Measurements from ENCODE around the gene ANTKMT.
"Not testable (repeated sequence)": the region's sequence is repeated elsewhere in the genome, so short reads cannot be mapped to it uniquely, and the experiment has no call there.

Gene ANTKMT

DNA sequence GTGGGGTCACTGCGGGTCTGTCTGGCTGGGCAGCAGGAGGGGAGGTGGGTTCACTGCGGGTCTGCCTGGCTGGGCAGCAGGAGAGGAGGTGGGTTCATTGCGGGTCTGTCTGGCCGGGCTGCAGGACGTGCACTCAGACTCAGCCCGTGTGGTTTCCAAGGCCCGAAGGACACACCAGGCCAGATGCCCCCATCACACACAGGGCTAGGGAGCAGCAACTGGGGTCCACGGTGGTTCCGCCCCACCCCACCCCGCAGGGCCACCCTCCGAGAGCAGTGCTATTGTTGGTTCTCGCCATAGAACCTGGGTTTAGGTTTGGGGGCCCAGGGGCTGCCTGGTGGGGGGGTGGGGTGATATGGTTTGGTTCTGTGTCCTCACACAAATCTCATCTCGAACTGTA is 25.7 kb downstream of the ANTKMT start:
- DNase-seq, result no peak

DNA sequence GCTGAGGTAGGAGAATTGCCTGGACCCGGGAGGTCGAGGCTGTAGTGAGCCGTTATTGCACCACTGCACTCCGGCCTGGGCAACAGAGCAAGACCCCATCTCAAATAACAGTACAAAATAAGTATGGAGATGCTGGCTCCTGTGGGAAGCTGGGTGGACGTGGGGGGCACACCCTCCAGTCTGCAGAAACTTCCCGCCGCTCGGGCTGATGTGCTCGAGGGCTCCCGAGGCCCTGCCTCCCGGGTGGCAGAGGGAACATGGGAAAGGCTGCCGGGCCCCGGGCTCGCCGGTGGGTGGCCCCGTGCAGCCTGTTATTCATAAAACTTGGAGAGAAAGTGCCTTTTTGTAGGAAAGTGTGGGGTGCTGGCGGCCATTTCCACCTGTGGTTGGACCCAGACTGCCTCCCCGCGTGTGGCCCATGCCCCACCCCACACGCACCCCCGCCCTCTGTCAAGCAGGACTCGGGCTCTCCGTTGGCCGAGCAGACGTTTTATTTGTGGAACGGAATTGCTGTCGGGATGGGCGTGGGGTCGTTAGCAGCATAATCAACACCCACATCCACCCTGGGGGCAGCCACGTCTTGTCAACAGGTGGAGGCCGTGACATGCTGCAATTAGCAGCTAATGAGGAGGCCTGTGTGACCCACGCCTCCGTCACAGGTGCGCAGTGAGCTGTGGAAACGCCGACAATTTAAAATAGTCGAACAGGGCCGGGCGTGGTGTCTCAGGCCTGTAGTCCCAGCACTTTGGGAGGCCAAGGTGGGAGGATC is 27.2 kb downstream of the ANTKMT start:
- DNase-seq, result no peak

DNA sequence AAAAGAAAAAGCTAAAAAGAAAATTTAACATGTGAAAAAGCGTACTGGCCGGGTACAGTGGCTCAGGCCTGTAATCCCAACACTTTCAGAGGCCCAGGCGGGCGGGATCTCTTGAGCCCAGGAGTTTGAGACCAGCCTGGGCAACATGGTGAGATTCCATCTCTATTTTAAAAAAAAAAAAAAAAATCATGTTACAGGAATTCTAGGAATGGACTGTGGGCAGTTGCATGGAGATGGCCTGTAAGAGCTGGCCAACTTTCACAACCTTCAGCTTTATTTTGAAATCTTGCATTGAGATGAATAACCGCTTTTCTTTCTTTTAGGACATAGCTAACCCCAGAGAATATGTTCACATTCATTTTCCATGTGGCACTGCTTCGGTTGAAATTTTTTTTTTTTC is 28.1 kb downstream of the ANTKMT start:
- no peak for DNase-seq

DNA sequence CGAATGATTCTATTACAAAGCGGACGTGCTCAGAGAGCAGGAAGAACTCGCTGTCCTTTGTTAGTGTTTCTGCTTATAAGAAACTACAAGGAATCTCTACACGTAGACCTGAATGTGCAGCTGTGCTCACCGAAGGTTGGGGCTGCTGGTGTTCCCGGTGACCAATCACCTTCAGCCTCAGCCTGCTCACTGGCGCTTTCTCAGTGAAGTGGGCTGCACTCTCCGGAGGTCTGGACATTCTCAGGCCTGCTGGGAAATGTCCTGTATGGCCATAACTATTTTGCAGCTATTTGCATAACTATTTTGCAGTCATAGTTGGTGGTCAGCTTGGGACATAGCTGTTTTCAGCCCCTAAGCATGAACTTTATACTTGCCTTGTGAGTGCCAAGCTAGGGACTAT is 29.5 kb downstream of the ANTKMT start:
- no peak for DNase-seq

DNA sequence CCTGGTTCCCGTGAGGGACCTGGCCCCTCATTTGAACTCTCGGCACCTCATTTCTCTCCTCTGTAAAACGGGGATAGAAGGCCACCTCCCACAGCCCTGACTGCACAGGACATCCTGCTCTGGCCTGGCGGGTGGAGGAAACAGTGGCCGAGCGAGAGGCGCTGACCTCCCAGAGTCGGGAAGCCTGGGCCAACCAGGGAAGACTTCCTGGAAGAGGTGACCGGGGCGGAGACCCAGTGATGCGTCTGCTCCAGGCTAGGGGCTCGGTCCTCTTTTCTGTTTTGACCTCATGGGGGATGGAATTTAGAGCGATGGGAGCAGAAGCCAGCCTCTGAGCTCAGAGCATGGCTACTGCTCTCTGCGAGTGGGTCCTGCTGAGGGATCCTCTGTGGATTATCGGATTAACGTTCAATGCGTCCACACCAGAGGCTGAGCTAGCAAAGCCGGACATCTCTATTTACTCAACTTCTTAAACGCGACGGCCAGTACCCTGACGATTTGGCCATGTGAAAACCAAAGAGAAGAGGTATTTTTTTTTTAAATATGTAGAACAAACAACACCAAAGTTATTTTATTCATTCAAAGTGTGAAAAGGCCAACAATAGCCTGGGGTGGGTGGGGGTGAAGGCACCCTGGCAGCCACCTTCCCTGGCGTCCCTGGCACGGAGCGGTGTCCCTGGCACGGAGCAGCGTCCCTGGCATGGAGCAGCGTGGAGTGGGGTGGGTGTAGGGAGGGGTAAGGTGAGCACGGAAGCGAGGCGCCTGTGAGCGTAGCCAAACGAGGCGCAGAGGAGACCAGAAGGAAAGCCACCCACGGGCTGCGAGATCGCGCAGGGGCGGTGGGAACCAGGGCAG is 30.4 kb downstream of the ANTKMT start:
- DNase-seq, result no peak

DNA sequence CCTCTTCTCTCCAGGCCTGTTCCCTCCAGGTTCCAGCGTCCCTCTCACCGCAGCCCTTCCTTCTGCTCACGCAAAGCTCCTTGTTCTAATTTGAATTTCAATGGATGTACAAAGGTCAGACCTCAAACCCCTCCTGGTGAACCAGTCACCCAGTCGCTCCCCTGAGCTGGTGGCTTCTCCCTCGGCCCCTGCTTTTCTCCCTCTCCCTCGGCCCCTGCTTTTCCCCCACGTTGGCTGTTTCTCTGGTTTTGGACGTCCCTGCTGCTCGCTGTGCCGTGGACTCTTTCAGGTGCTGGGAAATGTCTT is 31.0 kb downstream of the ANTKMT start:
- DNase-seq, result no peak

DNA sequence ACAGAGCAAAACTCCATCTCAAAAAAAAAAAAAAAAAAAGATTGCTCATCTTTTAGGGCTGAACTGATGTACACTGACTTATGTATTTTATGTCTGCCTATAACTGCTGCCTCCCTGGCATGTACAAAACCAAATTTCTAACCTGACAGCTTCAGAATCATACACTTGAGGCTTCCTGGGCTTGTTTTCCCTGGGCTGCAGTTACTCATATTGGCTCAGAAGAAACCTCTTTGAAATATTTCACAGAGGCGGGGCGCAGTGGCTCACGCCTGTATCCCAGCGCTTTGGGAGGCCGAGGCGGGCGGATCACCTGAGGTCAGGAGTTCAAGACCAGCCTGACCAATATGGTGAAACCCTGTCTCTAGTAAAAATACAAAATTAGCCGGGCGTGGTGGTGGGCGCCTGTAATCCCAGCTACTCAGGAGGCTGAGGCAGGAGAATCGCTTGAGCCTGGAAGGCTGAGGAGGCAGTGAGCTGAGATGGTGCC is 33.2 kb downstream of the ANTKMT start:
- not testable (repeated sequence) for DNase-seq

DNA sequence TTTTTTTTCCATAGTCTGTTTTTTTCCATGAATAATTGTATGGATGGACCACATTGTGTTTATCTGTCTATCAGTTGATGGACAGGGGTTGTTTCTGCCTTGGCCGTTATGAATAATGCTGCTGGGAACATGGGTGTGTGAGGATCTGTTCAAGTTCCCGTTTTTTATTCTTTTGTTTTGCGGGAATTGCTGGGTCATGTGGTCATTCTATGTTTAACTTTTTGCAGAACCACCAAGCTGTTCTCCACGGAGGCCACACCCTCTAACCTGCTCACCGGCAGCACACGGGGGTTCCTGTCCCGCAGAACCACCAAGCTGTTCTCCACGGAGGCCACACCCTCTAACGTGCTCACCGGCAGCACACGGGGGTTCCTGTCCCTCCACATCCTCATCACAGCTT is 33.7 kb downstream of the ANTKMT start:
- no peak for DNase-seq

DNA sequence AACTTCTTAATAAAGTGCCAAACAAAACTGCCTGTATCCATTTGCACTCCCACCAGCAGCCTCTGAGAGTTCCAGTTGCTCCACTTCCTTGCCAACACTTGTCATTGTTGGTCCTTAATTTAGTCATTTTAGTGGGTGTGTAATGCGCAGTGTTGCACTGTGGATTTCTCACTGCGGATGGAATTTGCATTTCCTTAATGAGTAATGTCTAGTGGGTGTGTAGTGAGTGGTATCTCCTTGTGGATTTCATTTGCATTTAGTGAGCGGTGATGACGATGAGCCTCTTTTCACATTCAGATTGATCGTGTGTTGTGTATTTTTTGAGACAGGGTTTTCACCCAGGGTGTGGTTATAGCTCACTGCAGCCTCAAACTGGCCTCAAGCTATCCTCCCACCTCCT is 35.5 kb downstream of the ANTKMT start:
- no peak for DNase-seq

DNA sequence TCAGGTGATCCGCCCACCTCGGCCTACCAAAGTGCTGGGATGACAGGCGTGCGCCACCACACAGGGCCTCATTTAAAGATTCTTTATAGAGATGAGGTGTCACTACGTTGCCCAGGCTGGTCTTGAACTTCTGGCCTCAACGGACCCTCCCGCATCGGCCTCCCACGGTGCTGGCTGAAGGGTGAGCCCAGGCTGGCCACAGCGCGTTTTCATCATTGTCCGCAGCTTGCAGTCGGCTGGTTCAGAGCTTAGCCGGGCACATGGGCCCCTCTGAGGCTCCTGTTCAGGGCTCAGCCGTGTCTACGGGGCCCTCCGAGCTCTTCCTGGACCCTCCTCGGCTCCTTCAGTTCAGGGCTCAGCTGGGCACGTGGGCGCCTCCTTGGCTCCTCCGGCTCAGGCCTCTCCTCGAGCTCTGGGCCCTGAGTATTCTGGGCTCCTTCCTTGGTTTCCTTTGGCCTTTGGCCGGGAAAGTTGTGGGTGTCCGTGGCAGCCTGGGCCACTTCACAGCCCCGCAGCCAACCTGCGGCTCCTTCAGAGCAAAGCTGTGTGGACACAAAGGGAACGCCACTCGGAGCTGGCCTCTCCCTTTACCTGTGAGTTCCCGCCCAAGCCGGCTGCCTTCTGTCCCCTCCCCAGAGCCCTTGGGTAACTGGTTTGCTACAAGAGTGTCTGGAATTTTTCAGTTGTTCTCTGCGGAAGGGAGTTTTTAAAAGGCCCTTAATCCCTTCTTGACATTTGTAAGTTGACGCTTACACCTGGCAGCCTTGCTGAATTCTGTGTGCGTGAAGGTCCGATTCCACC is 38.4 kb downstream of the ANTKMT start:
- DNase-seq, result no peak

DNA sequence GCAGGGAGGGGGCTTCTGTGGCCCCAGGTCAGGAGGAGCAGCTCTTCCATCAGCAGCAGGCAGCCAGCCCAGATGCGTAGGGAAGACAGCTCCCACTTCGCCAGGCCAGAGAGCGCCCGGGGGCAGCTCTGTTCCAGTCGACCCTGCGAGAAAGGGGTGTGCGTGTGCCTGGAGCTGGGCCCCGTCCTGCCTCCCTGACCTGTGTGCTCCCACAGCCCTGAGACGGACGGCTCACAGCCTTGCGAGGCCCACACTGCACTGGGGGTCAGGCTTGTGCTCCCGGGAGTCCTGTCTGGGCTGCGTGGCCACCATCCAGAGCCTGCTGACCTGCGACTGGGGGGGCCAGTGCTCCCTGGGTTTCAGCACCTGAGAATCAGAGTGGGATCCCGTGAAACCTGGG is 39.1 kb downstream of the ANTKMT start:
- DNase-seq, result no peak

DNA sequence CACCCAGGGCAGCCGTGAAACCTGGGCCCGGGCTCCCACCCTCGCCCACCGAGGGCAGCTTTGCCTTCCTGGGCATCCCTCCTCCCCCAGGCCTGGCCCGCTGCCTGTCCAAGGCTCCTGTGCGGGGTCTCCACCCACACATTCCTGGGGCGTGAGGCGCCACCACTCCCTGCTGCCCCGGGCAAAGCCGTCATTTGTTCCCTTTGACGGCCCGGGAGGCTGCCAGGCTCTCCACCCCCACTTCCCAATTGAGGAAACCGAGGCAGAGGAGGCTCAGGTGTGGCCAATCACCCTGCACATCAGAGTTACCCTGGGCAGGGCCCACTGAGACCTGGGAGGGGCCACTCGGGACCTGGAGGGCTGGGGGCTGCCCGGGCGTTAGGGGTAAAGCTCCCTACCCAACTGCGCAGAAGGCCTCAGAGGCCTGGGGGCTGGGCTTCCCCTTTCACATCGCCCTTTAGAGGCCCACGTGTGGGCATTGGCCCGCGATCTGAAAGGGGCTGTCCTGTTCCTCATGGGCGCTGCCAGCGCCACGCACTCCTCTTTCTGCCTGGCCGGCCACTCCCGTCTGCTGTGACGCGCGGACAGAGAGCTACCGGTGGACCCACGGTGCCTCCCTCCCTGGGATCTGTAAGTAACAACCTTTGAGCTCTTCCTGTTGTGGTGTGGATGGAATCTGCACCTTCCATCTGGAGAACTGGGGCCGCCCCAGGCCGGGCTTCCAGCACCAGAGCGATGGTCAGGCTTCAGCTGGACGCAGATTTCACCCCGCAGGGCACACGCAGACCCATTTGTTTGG is 39.8 kb downstream of the ANTKMT start, which contains the start of gene MSLN:
TSS of gene MSLN (plus strand) at position 190 of the 799 bp plus-strand sequence. CDS start 1,947 bp downstream, outside the sequence.
- DNase-seq, result no peak

DNA sequence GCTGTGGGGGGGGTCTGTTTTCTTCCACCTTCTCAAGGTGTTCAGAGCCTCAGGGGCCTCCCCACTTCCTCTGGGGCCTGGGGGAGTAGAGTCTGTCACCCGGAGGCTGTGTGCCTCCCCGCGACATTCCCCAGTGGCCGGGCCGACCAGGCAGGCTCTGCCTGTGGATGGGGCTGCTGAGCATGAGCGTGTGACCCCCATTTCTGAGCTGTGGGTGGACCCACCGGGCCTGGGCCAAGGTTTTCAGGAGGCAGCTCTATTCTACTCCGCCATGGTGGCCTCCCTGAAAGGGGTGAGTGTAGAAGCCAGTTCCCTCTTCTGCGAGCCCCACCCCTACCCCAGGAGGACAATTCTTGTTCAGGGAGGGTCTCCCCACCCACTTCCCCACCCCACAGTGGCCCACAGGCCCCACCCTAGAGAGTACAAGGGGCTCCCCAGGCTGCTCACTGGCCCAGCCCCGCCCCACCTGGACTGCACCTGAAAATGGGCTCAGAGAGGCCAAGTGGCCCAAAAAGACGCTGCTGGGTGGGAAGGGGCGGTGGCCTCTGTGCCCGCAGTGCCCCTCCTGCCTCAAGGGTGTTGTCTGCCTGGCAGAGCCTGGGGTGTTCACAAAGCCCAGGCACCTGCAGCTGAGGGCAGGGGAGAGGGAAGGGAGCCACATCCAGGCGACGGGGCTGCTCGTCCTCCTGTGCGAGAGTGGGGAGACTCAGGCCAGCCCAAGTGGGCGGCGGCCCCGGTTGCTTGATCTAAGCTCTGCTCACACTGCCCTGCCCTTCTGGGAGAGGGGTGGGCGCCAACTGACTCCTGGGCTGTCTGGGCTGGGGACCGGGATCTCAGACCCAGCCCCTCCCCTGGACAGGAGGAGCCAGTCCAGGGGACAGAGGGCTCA is 40.9 kb downstream of the ANTKMT start:
- DNase-seq, result no peak

DNA sequence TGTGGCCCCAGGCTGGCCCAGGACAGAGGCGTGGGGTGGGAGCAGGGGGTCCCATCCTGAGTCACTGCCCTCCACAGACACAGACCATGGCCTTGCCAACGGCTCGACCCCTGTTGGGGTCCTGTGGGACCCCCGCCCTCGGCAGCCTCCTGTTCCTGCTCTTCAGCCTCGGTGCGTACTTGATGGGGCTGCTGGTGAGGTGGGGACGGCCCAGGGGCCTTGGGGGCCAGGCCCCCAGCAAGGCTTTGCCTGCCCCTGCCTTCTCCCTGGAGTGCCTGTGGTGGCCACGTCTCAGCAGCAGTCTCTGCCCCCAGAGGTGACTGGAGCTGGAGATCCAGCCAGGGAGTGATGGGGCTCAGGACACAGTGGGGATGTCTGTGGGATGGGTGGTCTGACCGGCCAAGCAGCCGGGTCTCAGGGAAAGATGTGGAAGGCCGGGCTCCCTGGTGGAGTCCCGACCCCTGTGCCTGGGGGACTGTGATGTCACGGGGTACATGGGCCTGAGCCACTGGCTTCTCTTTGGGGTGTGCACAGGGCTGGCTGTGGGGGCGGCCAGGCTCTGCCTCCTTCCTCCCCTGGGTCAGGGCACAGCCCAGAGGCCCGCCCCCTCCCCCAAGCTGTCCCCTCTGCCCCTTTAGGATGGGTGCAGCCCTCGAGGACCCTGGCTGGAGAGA is 41.8 kb downstream of the ANTKMT start:
- DNase-seq, result no peak

DNA sequence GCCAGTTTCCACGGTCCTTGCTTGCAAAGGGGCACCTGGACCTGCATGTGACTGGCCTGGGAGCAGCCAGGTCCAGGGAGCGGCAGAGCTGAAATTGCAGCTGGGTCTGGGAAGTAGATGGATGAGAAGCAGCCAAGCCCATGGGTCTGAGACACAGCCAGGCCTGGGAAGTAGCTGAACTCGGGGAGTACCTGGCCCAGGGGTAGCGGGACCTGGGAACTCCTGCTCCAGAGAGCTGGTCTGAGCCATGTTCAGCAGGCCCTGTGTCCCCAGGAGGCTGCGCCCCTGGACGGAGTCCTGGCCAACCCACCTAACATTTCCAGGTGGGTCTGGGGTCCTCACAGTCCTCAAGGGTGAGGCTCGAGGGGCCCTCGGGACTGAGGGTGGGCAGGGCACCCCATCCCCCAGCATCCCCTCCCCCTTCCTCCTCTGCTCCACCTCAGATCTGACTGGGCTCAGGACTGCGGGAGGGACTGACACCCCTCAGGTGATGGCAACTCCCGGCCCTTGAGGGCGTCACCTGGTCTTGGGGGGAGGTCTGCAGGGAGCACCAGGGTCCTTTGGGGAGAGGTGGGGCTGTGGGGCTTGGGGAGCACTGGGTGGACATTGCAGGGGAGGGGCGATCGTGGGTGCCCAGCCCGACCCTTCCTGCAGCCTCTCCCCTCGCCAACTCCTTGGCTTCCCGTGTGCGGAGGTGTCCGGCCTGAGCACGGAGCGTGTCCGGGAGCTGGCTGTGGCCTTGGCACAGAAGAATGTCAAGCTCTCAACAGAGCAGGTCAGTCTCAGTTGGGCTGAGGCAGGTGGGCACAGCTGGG is 42.6 kb downstream of the ANTKMT start:
- no peak for DNase-seq

DNA sequence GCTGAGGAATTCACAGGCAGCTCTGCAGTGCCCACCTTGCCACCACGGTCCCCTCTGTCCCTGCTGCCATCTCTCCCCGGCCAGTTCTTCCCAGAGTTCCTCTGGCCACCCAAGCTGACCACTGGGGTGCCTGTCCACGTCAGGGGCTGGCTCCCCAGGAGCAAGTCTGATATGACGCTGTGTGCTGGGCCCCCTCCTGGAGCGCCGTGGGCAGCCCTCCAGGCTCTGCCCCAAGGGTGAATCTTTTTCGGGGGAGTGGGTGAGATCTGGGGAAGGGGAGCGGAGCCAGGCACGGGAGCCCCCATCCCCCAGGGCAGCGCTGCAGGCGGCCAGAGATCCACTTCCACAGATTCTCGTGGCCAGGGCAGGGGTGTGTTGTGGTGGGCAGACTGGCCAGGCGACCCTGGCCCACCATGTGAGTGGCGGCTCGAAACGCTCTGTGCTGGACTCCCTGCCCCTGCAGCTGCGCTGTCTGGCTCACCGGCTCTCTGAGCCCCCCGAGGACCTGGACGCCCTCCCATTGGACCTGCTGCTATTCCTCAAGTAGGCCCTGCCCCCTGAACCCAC is 43.3 kb downstream of the ANTKMT start:
- no peak for DNase-seq

DNA sequence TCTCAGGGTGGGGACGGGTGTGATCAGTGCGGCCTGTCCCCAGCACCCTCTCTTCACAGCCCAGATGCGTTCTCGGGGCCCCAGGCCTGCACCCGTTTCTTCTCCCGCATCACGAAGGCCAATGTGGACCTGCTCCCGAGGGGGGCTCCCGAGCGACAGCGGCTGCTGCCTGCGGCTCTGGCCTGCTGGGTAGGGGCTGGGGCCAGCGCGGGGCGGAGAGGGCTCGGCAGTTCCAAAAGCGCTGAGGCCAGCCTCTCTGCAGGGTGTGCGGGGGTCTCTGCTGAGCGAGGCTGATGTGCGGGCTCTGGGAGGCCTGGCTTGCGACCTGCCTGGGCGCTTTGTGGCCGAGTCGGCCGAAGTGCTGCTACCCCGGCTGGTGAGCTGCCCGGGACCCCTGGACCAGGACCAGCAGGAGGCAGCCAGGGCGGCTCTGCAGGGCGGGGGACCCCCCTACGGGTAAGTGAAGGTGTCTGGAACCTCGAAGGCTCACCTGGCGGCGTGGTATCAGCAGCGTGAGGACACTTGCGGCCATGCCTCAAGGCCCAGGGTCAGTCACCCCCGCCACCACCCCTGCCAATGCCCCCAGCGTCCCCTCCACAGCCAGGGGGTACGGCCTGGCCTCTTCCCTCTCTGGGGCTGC is 44.0 kb downstream of the ANTKMT start:
- no peak for DNase-seq

DNA sequence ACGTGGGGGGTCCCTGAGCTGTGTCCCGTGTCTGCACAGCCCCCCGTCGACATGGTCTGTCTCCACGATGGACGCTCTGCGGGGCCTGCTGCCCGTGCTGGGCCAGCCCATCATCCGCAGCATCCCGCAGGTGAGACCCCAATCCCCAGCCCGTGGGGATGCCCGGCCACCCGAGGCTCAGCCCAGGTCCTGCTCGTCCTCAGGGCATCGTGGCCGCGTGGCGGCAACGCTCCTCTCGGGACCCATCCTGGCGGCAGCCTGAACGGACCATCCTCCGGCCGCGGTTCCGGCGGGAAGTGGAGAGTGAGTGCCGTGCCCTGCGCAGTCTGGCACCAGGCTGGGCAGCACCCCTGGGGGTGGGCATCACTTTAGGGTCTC is 44.5 kb downstream of the ANTKMT start:
- no peak for DNase-seq
